ENCODE measurements around the gene IL12RB1. TPM values are rescaled to one million over a fixed set of nuclear protein-coding genes. Genes with fewer than 3 reads are reported as not detected.

The IL12RB1 gene
- total and polyA plus RNA-seq, 2 of the 8 experiments (the other 6 are each of a cell fraction or from before 2014, with no cell fraction given): 0.03 TPM; not detected in 1

DNA sequence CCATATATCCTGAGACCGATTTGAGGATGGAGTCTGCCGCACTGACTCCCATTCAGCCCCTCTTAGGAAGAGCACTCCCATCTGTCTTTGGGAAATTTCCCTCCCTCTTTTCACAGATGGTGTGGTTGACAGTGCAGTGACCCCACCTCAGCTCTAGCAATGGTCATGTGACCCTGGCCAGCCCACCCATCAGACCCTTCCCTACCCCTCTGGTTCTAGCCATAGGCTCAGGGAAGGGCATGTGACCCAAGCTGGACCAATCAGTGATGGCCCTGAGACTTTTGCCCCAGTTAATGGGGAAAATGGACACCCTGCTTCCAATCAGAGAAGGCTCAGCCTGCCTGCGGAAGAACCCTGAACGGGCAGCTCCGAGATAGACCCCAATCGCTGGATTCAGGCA, 26.3 kb downstream of the IL12RB1 start:
- Histone ChIP-seq H2AFZ (ENCODE audit: low read length) (no peak overlapping the region), H2BK15ac (ENCODE audit: low read length) (no peak overlapping the region), H2AK5ac (ENCODE audit: low read depth, low read length) (no peak overlapping the region), H3K79me2 (ENCODE audit: control insufficient read depth in 1 of 2, insufficient read depth in 2 of 2, low read length in 2 of 2) (no peaks in the 10 kb centered on the region), H3K27ac (ENCODE audit: low read depth, low read length) (no peak overlapping the region), H3K9me3 (ENCODE audit: insufficient read depth in 2 of 2, low read depth in 1 of 2, low read length in 1 of 2) (no peaks in the 10 kb centered on the region), H3K36me3 (ENCODE audit: control insufficient read depth in 2 of 4, insufficient read depth in 4 of 4, low read length in 3 of 4) (no peaks in the 10 kb centered on the region), H4K20me1 (replicated peaks in 1 of 2; ENCODE audit: control insufficient read depth in 1 of 2, insufficient read depth in 2 of 2, low read length in 2 of 2) (no peaks in the 10 kb centered on the region), H2BK120ac (replicated peaks; ENCODE audit: low read depth, low read length) (no peak overlapping the region), H2BK5ac (ENCODE audit: low read depth, low read length) (no peak overlapping the region), H3K56ac (replicated peaks; ENCODE audit: insufficient read length, low read depth, low read length) (no peak overlapping the region), H3K4me1 (replicated peaks in 1 of 4; ENCODE audit: control insufficient read depth in 3 of 4, insufficient read depth in 4 of 4, low read length in 3 of 4) (no peaks in the 10 kb centered on the region), H2BK20ac (ENCODE audit: low read length) (no peak overlapping the region), H2BK12ac (ENCODE audit: low read depth, low read length) (no peak overlapping the region), H3K4me3 (ENCODE audit: extremely low read depth in 1 of 4, insufficient read depth in 2 of 4, low read depth in 3 of 4, low read length in 4 of 4) (no peak overlapping the region), H3K4me2 (ENCODE audit: insufficient read depth in 1 of 2, low read depth in 2 of 2, low read length in 2 of 2) (no peak overlapping the region), H3K23ac (ENCODE audit: insufficient read length) (no peak overlapping the region), H3K79me1 (ENCODE audit: low read depth, low read length) (no peaks in the 10 kb centered on the region), H3K23me2 (ENCODE audit: low read depth, low read length) (peaks cover 2% of the 10 kb centered on the region; the same call in 1 of the 2 replicates), H3K14ac (ENCODE audit: insufficient read length) (no peak overlapping the region), H3K18ac (ENCODE audit: extremely low read depth, low read length) (no peak overlapping the region), H3K9ac (replicated peaks in 1 of 4; ENCODE audit: extremely low read depth in 1 of 4, low read depth in 3 of 4, low read length in 3 of 4) (no peak overlapping the region), H3K27me3 (replicated peaks in 1 of 4; ENCODE audit: control insufficient read depth in 3 of 4, extremely low read depth in 1 of 4, insufficient read depth in 3 of 4, low read length in 3 of 4) (no peaks in the 10 kb centered on the region), H4K8ac (ENCODE audit: extremely low read depth, insufficient read depth, low read length) (no peak overlapping the region), H4K91ac (replicated peaks; ENCODE audit: insufficient read length, low read length) (no peak overlapping the region), H4K5ac (ENCODE audit: insufficient read length, low read depth, low read length) (no peak overlapping the region), H3K4ac (replicated peaks; ENCODE audit: insufficient read length, low read depth, low read length) (no peak overlapping the region)
- ChIA-PET CTCF (ENCODE audit: partially characterized antibody) (interaction anchor here (0.6 to 3.6 kb wide), 16 partner anchors 10 to 807 kb away, joined by 3 to 34 read pairs (median 5); partner anchors contain the start of gene ARRDC2), POLR2A (ENCODE audit: partially characterized antibody) (interaction anchor here (0.6 to 1.5 kb wide), 2 partner anchors 118 to 826 kb away, joined by 3 read pairs; no protein-coding TSS in a partner anchor)
- DNase-seq (ENCODE audit: low read depth in 1 of 2, low spot score in 2 of 2): no peak
- FAIRE-seq: no peak
- WGBS, 2 experiments (ENCODE audit: extremely low coverage in 1 of 2, insufficient coverage in 1 of 2, insufficient read length in 1 of 2, insufficient replicate concordance in 2 of 2, low coverage in 1 of 2, low lambda C conversion rate in 2 of 2, missing lambda C conversion rate in 1 of 2): 88% methylated on average over 6 of the region's 6 CpGs; no CpG with 5 or more reads in 1 of the 2 experiments
- TF ChIP-seq GABPA (IDR thresholded peaks at IDR 0.05; ENCODE audit: borderline replicate concordance, insufficient read depth, low read length): no peak
- TF ChIP-seq KDM5A (IDR thresholded peaks at IDR 0.05; ENCODE audit: low read length): no peak
- no peak for TF ChIP-seq FOSL1 (IDR thresholded peaks at IDR 0.05; ENCODE audit: insufficient read depth, low read depth, low read length)
- TF ChIP-seq RAD21 (IDR thresholded peaks at IDR 0.05 in 1 of 2, conservative IDR thresholded peaks at IDR 0.05 in 1 of 2; ENCODE audit: low read depth in 2 of 2, low read length in 2 of 2): no peak
- no peak for TF ChIP-seq KDM1A (IDR thresholded peaks at IDR 0.05; ENCODE audit: borderline replicate concordance, low read length)
- no peak for TF ChIP-seq POLR2A (IDR thresholded peaks at IDR 0.05; ENCODE audit: control extremely low read depth in 1 of 2, low read depth in 2 of 2, low read length in 2 of 2)
- no peak for TF ChIP-seq RFX5 (IDR thresholded peaks at IDR 0.05; ENCODE audit: borderline replicate concordance, low read depth, low read length)
- TF ChIP-seq NRF1 (IDR thresholded peaks at IDR 0.05; ENCODE audit: low read depth, low read length): no peak
- no peak for TF ChIP-seq RNF2 (IDR thresholded peaks at IDR 0.05; ENCODE audit: borderline replicate concordance, low read depth, low read length, missing control alignments, poor library complexity, severe bottlenecking)
- peak; percentile 38; the same call in 1 of the 2 replicates for TF ChIP-seq ATF3 (IDR thresholded peaks at IDR 0.05; ENCODE audit: insufficient read depth, low read depth, low read length)
- TF ChIP-seq, protein P1, sequence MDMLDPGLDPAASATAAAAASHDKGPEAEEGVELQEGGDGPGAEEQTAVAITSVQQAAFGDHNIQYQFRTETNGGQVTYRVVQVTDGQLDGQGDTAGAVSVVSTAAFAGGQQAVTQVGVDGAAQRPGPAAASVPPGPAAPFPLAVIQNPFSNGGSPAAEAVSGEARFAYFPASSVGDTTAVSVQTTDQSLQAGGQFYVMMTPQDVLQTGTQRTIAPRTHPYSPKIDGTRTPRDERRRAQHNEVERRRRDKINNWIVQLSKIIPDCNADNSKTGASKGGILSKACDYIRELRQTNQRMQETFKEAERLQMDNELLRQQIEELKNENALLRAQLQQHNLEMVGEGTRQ (IDR thresholded peaks at IDR 0.05; ENCODE audit: low read length): peak; percentile 83
